Stimulated activated CD8-positive, alpha-beta memory T cell treated with anti-CD3 and anti-CD28 coated beads, Interleukin-7, amount 100 ng/mL, for 24 hours (primary cell): ENCODE measurements around the gene FEV.

ENCODE experiments used
- DNase-seq: peaks from one replicate; pipeline ENCODE4 v3.0.0-alpha.2; 2020; ENCODE audit warnings: low read depth

Gene FEV

GRCh38 chr2:218993345-218994315 is 8.6 kb upstream of the FEV start, which contains the start of gene CRYBA2:
CRYBA2 (minus strand) TSS chr2:218993422; CDS start chr2:218993176, 246 bp downstream.
- DNase-seq: no peak

DNA sequence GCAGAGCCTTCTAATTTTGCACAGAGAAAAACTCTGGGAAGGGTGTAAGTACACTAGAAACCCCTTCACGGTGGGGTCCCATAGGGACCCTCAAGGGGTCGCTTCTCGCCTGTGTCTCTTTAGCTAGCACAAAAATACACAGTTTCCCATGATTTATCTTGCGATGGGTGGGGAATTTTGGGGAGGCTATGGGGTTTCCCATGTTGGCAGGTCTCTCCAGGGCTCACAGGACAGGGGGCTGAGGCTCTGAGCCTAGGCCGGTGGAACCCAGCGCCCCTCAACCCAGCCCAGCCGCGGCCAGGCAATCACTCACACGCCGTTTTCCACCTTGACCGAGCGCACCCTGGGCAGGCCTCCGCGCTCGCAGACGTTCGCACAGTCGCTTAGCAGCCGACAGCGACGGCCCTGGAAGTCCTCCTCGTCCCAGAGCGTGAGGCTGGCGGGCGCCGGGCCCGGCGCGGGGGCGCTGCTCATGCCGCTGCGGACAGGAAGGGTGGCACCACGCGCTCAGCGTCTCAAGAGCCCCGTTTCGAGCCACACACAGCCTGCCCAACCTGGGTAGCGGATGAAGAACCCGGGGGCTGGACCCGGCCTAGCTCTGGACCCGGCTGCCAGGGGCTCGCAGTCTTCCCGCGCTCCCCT is 7.8 kb upstream of the FEV start:
- DNase-seq: no peak

DNA sequence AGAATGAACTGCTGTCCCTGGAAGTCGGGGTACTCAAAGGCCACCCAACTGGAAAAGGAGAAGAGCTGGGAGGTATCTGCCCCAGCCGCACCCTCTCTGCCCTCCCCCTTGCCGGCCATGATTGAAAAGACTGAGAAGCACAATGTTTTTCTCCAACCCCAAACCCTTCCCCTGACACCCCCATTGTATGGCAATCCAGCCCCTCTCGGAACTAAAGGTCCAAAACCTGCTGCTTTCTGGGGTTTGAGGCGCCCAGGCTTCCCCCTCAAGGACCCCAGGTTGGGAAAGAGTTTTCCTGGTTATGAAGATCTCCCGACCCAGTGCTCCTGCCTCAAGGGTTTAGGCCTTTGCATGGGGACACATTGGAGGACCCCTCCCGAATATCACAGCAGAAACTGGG is 7.2 kb upstream of the FEV start:
- no peak for DNase-seq

DNA sequence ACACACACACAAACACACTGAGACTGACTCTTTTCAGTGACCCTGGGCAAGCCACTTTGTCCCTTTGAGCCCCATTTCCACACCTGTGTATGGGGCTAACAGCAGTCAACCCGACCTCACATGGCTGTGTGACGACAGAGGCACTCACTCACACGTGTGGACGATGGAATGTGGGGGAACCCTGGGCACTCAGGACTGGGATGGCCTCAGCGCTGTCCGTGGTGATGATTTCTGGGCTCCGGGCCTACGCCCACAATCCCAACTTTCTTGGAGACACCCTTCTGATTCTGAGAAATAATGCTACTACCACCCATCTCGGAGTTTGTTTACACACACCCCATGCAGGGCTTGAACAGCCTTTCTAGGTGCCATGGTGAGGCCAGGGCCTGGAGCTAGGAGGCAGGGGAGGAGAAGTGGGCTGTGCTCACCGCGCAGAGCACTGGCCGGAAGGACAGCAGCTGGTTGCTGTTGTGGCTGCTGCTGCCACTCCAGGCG is 6.7 kb upstream of the FEV start:
- DNase-seq: no peak

- no peak for DNase-seq
Observed at GRCh38 chr2:218990612-218991011, 5.6 kb upstream of the FEV start.

GRCh38 chr2:218990052-218990451 is 5.1 kb upstream of the FEV start:
- DNase-seq: no peak

DNA sequence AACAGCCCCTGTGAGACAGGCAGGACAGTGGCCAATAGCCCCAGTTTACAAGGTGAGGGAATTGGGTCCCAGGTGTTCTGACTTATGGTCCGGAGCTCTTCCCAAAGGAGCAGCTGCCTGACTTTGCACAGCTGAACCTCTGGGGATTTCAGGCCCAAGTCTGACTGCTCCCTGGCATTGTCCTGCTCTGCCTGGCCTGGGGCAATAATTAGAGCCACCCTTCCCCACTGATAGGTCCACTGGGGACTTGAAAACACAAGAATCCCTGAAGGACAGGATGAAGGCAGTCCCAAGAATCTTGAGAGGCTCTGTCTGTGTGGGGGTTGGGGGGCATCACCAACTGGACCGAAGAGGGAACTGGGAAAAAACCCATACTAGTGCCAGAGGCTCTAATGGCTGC is 3.7 kb upstream of the FEV start:
- DNase-seq: no peak

DNA sequence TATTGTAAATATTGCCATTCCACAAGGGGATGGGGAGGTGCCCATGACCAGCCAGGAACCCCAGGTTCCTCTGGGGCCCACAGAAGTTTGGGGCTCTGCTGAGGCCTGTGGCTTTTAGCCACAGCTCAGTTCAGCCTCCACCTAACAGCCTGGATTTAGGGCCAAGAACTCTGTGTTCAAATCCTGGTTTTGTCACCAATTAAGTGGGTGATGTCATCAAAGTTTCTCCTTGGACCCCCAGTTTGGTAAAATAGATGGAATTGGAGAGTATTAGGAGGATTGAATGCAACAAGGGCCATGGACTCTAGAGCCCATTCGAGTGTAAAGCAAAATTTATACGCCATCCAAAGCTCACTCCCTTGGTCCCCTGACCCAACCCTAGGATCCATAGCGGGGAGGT is 3.2 kb upstream of the FEV start:
- DNase-seq: no peak

- DNase-seq: no peak
Observed at GRCh38 chr2:218986148-218986761, 1.3 kb upstream of the FEV start.

- DNase-seq: no peak
Observed at GRCh38 chr2:218985325-218986091, 524 bp upstream of the FEV start.

- no peak for DNase-seq
Observed at GRCh38 chr2:218984239-218985020, 554 bp downstream of the FEV start.

GRCh38 chr2:218983934-218984238 is 1.1 kb downstream of the FEV start:
- DNase-seq: no peak

- no peak for DNase-seq
Observed at GRCh38 chr2:218983263-218983933, 1.6 kb downstream of the FEV start.

- no peak for DNase-seq
Observed at GRCh38 chr2:218982586-218983262, 2.3 kb downstream of the FEV start.

- no peak for DNase-seq
Observed at GRCh38 chr2:218981881-218982585, 3.0 kb downstream of the FEV start.

DNA sequence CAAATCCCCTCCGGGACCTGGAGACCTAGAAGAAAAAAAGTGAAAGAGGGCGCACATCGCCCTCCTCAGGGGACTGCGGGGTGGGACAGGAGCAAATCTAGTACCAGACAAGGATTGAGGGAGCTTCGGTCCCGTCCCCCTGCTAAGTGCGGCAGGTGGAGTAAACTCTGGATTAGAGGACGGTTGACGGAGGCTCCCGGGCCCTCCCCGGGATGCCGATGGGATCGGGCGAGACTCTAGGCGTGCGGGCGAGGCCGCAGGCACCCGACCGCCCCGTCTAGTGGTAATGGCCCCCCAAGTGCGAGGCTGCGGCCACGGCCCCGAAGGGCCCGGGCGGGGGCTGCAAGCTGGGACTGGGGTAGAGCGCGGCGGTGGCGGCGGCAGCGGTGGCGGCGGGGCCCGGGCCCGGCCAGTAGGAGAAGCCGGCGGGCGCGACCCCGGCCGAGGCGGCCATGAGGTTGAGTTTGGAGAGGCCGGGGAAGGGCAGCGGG is 3.5 kb downstream of the FEV start:
- no peak for DNase-seq

DNA sequence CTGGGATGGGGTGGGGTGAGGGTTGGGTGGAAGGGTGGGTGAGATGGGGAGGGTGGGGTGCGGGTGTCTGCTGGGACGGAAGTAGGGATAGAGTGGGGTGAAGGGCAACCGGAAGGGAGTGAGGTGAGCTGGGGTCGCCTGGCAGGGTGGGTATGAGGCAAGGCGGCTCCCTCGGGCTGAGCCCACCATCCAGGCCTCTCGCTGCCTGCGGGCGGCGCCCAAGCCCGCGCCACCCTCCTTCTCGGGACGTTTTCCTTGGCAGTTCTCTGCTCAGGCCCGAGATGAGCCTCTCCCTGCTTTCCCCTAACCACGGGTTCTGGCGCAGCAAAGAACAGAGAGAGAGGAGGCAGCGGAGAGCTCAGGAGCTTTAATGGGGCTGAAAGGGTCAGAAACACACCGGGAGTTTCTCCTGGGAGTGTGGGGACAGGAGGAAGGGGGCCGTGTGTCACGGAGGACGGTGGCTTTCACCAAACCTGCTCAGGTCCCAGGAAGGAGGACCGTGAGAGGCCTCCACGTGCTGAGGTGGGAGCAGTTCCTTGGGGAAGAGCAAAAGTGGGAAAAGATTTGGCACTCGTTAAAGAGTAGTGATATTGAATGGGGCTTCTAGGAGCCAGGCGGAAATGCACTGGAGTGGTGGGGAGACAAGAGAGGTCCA is 4.1 kb downstream of the FEV start:
- DNase-seq: no peak

GRCh38 chr2:218979846-218980734 is 4.9 kb downstream of the FEV start:
- DNase-seq: peak; percentile 73
